ENCODE data around the gene MIOX. TPM values are rescaled to one million over a fixed set of nuclear protein-coding genes. Genes with fewer than 3 reads are reported as not detected.

The MIOX gene
- total and polyA plus RNA-seq, 10 of the 15 experiments (the other 5 are each of a cell fraction or from before 2014, with no cell fraction given): 0.10 to 0.31 TPM; not detected in 8

- TF ChIP-seq PRDM15 (CRISPR knock-in tag; IDR thresholded peaks at IDR 0.05) (no peak), GATAD2B (conservative IDR thresholded peaks at IDR 0.05; ENCODE audit: low read depth) (peak; percentile 90), MEF2B (IDR thresholded peaks at IDR 0.05; ENCODE audit: partially characterized antibody, poor library complexity, severe bottlenecking) (no peak), IRF4 (IDR thresholded peaks at IDR 0.05; ENCODE audit: low read depth, low read length) (0 out of 2 replicates have a peak, but pooled peaks have one; percentile 4), DPF2 (IDR thresholded peaks at IDR 0.05) (peak; percentile 32; the same call in 1 of the 2 replicates), PAX8 (IDR thresholded peaks at IDR 0.05) (no peak)
Observed at GRCh38 chr22:50529897-50530579, 43.4 kb downstream of the MIOX start, which contains the start of gene TYMP (continued).

GRCh38 chr22:50530580-50530876 lies 43.9 kb downstream of the MIOX start:
- ATAC-seq (peak; percentile 0; the same call in 2 of the 3 replicates), DNase-seq (ENCODE audit: low read depth, low spot score) (no peak), FAIRE-seq (no peak)
- Histone ChIP-seq H3K9ac (ENCODE audit: control insufficient read depth, insufficient read depth, low read length) (peak overlapping the region; percentile 100), H3K27ac (ENCODE audit: control insufficient read depth, insufficient read depth) (peak overlapping the region; percentile 100), H3K27me3 (replicated peaks in 1 of 2; ENCODE audit: control insufficient read depth in 2 of 2, insufficient read depth in 2 of 2, low read length in 1 of 2) (no peaks in the 10 kb centered on the region), H3K79me2 (ENCODE audit: control insufficient read depth, insufficient read depth, low read length) (peaks cover 61% of the 10 kb centered on the region), H2AFZ (ENCODE audit: control insufficient read depth, low read depth, low read length) (no peak overlapping the region), H3K36me3 (ENCODE audit: control insufficient read depth in 2 of 2, insufficient read depth in 2 of 2, low read length in 1 of 2) (no peaks in the 10 kb centered on the region; a peak in 3 of 4 replicates), H3K4me2 (ENCODE audit: control insufficient read depth, insufficient read depth) (peak overlapping the region; percentile 71), H4K20me1 (ENCODE audit: control insufficient read depth, insufficient read depth) (no peaks in the 10 kb centered on the region), H3K9me3 (replicated peaks; ENCODE audit: control insufficient read depth, insufficient read depth, low read length) (no peaks in the 10 kb centered on the region), H3K4me3 (peak overlapping the region; percentile 78), H3K4me1 (ENCODE audit: control insufficient read depth, insufficient read depth, low read length) (peaks cover 36% of the 10 kb centered on the region)
- under 1% methylated on average over 21 of the region's 21 CpGs for WGBS (ENCODE audit: insufficient coverage, insufficient replicate concordance, low lambda C conversion rate, missing lambda C conversion rate)
- SMC1A ChIA-PET (ENCODE audit: uncharacterized antibody, unreplicated experiment): interaction anchor here (1.9 to 2.4 kb wide), 2 partner anchors 11 to 22 kb away, joined by 5 to 18 read pairs; partner anchors contain the start of gene NCAPH2
- RAD21 ChIA-PET (ENCODE audit: unreplicated experiment): no interaction called here
- POLR2A ChIA-PET: interaction anchor here (4.2 kb wide), 1 partner anchor 11 kb away, joined by 61 read pairs; no protein-coding TSS in a partner anchor
- CTCF ChIA-PET: interaction anchor here (0.7 kb wide), 1 partner anchor 10 kb away, joined by 4 read pairs; no protein-coding TSS in a partner anchor
- in situ Hi-C loops (cut with MboI): loop anchor here (10.0 kb wide), 1 partner anchor 566 kb away; the partner anchor contains the start of gene PIM3
- intact Hi-C loops (cut with micrococcal nuclease; ENCODE audit: unreplicated experiment): no loop called here
- BruUV-seq (replicated peaks): no TSS peak
- 0 out of 2 replicates have a peak, but pooled peaks have one; percentile 23 for TF ChIP-seq BRCA1 (IDR thresholded peaks at IDR 0.05; ENCODE audit: low read depth, low read length)
- TF ChIP-seq FOXK2 (IDR thresholded peaks at IDR 0.05): no peak
- TF ChIP-seq ASH2L (IDR thresholded peaks at IDR 0.05; ENCODE audit: borderline replicate concordance, low read depth): no peak
- TF ChIP-seq EED (IDR thresholded peaks at IDR 0.05; ENCODE audit: low read depth): no peak
- TF ChIP-seq, protein P1, sequence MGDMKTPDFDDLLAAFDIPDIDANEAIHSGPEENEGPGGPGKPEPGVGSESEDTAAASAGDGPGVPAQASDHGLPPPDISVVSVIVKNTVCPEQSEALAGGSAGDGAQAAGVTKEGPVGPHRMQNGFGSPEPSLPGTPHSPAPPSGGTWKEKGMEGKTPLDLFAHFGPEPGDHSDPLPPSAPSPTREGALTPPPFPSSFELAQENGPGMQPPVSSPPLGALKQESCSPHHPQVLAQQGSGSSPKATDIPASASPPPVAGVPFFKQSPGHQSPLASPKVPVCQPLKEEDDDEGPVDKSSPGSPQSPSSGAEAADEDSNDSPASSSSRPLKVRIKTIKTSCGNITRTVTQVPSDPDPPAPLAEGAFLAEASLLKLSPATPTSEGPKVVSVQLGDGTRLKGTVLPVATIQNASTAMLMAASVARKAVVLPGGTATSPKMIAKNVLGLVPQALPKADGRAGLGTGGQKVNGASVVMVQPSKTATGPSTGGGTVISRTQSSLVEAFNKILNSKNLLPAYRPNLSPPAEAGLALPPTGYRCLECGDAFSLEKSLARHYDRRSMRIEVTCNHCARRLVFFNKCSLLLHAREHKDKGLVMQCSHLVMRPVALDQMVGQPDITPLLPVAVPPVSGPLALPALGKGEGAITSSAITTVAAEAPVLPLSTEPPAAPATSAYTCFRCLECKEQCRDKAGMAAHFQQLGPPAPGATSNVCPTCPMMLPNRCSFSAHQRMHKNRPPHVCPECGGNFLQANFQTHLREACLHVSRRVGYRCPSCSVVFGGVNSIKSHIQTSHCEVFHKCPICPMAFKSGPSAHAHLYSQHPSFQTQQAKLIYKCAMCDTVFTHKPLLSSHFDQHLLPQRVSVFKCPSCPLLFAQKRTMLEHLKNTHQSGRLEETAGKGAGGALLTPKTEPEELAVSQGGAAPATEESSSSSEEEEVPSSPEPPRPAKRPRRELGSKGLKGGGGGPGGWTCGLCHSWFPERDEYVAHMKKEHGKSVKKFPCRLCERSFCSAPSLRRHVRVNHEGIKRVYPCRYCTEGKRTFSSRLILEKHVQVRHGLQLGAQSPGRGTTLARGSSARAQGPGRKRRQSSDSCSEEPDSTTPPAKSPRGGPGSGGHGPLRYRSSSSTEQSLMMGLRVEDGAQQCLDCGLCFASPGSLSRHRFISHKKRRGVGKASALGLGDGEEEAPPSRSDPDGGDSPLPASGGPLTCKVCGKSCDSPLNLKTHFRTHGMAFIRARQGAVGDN (IDR thresholded peaks at IDR 0.05): 0 out of 2 replicates have a peak, but pooled peaks have one; percentile 12
